ENCODE results near the gene CNTNAP4. TPM values are rescaled to one million over a fixed set of nuclear protein-coding genes. Genes with fewer than 3 reads are reported as not detected.

The CNTNAP4 gene
- polyA plus RNA-seq, 3 donors: not detected

DNA sequence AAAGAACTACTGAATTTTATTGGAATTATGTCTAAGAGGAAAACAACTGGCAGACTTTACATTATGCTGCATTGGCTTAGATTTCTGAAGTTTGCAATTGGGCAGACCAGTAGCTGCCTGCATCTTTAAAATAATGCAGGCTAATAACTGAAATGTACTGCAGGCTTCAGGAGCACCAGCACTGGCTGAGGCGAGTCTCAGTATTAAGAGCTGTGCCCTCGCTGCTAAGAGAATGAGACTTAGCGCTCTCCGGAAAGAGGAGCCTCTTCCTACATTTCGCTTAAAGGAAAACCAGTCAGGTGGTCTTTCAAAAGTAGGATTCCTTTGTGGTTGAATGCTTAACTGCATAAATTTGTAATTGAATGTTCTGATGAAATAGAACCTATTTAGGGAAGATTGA, 885 bp downstream of the CNTNAP4 start:
- Mint-ChIP-seq H3K4me3 (no peak overlapping the region), H3K27ac (no peak overlapping the region), H3K27me3 (ENCODE audit: low read depth in 3 of 3) (peaks cover 1 to 4% (median 2%) of the 10 kb centered on the region in 3 donors), H3K36me3 (no peaks in the 10 kb centered on the region), H3K9me3 (peaks cover 0 to 1% (median 0%) of the 10 kb centered on the region in 7 donors), H3K4me1 (no peaks in the 10 kb centered on the region)
- intact Hi-C loops (cut with micrococcal nuclease): no loop called here
- Histone ChIP-seq H3K27me3 (ENCODE audit: control insufficient read depth in 2 of 2, insufficient read depth in 2 of 2, low read length in 2 of 2) (no peaks in the 10 kb centered on the region), H4K20me1 (ENCODE audit: insufficient read depth, low read length) (no peaks in the 10 kb centered on the region), H3K9me3 (replicated peaks in 1 of 2; ENCODE audit: control insufficient read depth in 1 of 2, insufficient read depth in 1 of 2, low read length in 2 of 2) (no peaks in the 10 kb centered on the region), H2AFZ (ENCODE audit: insufficient read depth, low read depth, low read length, poor library complexity, severe bottlenecking) (no peak overlapping the region), H3K4me1 (ENCODE audit: control insufficient read depth in 1 of 2, insufficient read depth in 2 of 2, low read length in 2 of 2) (no peaks in the 10 kb centered on the region), H3K4me3 (replicated peaks in 1 of 3; ENCODE audit: low read depth in 2 of 3, low read length in 3 of 3) (no peak overlapping the region), H3K9ac (ENCODE audit: insufficient read depth, low read length, poor library complexity, severe bottlenecking) (no peak overlapping the region), H3K27ac (ENCODE audit: low read depth in 1 of 2, low read length in 2 of 2) (no peak overlapping the region), H3K79me2 (ENCODE audit: insufficient read depth, low read length) (no peaks in the 10 kb centered on the region), H3K4me2 (replicated peaks; ENCODE audit: extremely low read depth, low read length, poor library complexity, severe bottlenecking) (no peak overlapping the region), H3K36me3 (replicated peaks in 1 of 2; ENCODE audit: control insufficient read depth in 1 of 2, insufficient read depth in 2 of 2, low read length in 2 of 2) (no peaks in the 10 kb centered on the region)
- TF ChIP-seq, protein P1, sequence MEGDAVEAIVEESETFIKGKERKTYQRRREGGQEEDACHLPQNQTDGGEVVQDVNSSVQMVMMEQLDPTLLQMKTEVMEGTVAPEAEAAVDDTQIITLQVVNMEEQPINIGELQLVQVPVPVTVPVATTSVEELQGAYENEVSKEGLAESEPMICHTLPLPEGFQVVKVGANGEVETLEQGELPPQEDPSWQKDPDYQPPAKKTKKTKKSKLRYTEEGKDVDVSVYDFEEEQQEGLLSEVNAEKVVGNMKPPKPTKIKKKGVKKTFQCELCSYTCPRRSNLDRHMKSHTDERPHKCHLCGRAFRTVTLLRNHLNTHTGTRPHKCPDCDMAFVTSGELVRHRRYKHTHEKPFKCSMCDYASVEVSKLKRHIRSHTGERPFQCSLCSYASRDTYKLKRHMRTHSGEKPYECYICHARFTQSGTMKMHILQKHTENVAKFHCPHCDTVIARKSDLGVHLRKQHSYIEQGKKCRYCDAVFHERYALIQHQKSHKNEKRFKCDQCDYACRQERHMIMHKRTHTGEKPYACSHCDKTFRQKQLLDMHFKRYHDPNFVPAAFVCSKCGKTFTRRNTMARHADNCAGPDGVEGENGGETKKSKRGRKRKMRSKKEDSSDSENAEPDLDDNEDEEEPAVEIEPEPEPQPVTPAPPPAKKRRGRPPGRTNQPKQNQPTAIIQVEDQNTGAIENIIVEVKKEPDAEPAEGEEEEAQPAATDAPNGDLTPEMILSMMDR (IDR thresholded peaks at IDR 0.05): no peak
- no peak for DNase-seq
- 89% methylated on average over 4 of the region's 5 CpGs for WGBS (ENCODE audit: insufficient coverage)

DNA sequence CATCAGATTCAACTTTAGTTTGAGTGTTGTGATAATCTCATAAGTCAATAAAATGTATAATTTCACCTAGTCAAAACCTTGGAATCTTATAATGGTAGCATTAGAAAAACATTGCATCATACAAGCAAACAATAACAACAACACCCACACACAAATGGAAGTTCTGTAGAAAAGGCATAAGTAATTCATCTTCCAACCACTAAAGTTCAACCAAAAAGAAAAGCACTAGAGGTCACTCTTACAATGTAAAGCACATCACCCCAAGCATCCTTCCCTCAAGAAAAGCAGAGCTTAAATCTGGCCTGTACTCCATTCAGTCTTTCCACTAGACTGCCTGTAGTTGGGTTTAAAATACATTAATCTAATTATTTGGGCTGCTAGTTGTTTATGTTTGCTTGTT, 1.8 kb downstream of the CNTNAP4 start:
- no peak overlapping the region for H3K4me3 ChIP-seq (replicated peaks in 1 of 3; ENCODE audit: low read depth in 2 of 3, low read length in 3 of 3)
- no peaks in the 10 kb centered on the region for H4K20me1 ChIP-seq (ENCODE audit: insufficient read depth, low read length)
- H3K36me3 Mint-ChIP-seq: no peaks in the 10 kb centered on the region
- no peak overlapping the region for H3K4me3 Mint-ChIP-seq
- H3K9me3 ChIP-seq (replicated peaks in 1 of 2; ENCODE audit: control insufficient read depth in 1 of 2, insufficient read depth in 1 of 2, low read length in 2 of 2): no peaks in the 10 kb centered on the region
- TF ChIP-seq, protein P1 (IDR thresholded peaks at IDR 0.05): no peak
- H3K27ac Mint-ChIP-seq: no peak overlapping the region
- H2AFZ ChIP-seq (ENCODE audit: insufficient read depth, low read depth, low read length, poor library complexity, severe bottlenecking): no peak overlapping the region
- no peaks in the 10 kb centered on the region for H3K4me1 ChIP-seq (ENCODE audit: control insufficient read depth in 1 of 2, insufficient read depth in 2 of 2, low read length in 2 of 2)
- no peak for DNase-seq
- H3K79me2 ChIP-seq (ENCODE audit: insufficient read depth, low read length): no peaks in the 10 kb centered on the region
- no peak overlapping the region for H3K27ac ChIP-seq (ENCODE audit: low read depth in 1 of 2, low read length in 2 of 2)
- H3K27me3 ChIP-seq (ENCODE audit: control insufficient read depth in 2 of 2, insufficient read depth in 2 of 2, low read length in 2 of 2): no peaks in the 10 kb centered on the region
- H3K4me1 Mint-ChIP-seq: no peaks in the 10 kb centered on the region
- H3K9me3 Mint-ChIP-seq: peaks cover 0 to 1% (median 0%) of the 10 kb centered on the region in 7 donors
- H3K9ac ChIP-seq (ENCODE audit: insufficient read depth, low read length, poor library complexity, severe bottlenecking): no peak overlapping the region
- no peaks in the 10 kb centered on the region for H3K36me3 ChIP-seq (replicated peaks in 1 of 2; ENCODE audit: control insufficient read depth in 1 of 2, insufficient read depth in 2 of 2, low read length in 2 of 2)
- H3K27me3 Mint-ChIP-seq (ENCODE audit: low read depth in 3 of 3): peaks cover 1 to 4% (median 2%) of the 10 kb centered on the region in 3 donors
- H3K4me2 ChIP-seq (replicated peaks; ENCODE audit: extremely low read depth, low read length, poor library complexity, severe bottlenecking): no peak overlapping the region
- intact Hi-C loops (cut with micrococcal nuclease): no loop called here

Measured in CD14-positive monocyte (primary cell).